ENCODE measurements around the gene RGS4.

DNA sequence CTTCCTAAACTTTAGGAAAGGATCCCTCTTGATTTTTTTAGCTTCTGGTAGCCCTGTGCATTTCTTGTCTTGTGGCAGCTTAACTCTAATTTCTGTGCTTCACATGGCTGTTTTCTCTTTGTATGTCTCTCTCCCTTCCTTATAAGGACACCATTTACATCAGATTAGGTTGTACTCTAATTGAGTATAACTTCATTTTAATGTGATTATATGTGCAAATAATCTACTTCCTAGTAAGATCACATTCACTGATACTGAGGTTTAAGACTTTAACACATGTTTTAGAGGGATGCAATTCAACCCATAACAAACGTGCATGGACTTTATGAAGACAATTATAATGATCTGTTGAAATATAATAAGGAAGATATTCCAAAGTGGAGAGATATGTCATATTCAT is 46.7 kb downstream of the RGS4 start:
- no peak for TF ChIP-seq POLR2A (IDR thresholded peaks at IDR 0.05; ENCODE audit: low read depth, low read length)
- no peak for TF ChIP-seq TAF1 (IDR thresholded peaks at IDR 0.05; ENCODE audit: borderline replicate concordance, low read depth, low read length)
- TF ChIP-seq POLR2AphosphoS5 (IDR thresholded peaks at IDR 0.05; ENCODE audit: low read depth, low read length), result no peak
